Kidney glomerular epithelial cell (primary cell): ENCODE results near the gene CASP10.
"Not testable (repeated sequence)": the region's sequence is repeated elsewhere in the genome, so short reads cannot be mapped to it uniquely, and the experiment has no call there.

Source experiments
- DNase-seq: peaks from one replicate; lab custom pipeline; 2025; lab: John Stamatoyannopoulos, UW

CASP10 gene

GRCh38 chr2:201182650-201183364 lies at the start of gene CASP10:
CASP10 (plus strand) TSS chr2:201183141; CDS start chr2:201185778, 2,637 bp downstream.
- DNase-seq: peak; percentile 71

GRCh38 chr2:201135386-201135785 lies 47.6 kb upstream of the CASP10 start:
- peak; percentile 75 for DNase-seq

GRCh38 chr2:201136889-201137321 lies 46.0 kb upstream of the CASP10 start:
- no peak for DNase-seq

- no peak for DNase-seq
Measured at GRCh38 chr2:201137505-201138400, 45.2 kb upstream of the CASP10 start.

GRCh38 chr2:201138401-201138970 lies 44.5 kb upstream of the CASP10 start:
- DNase-seq: no peak

GRCh38 chr2:201138986-201139781 lies 43.8 kb upstream of the CASP10 start:
- DNase-seq: not testable (repeated sequence)

GRCh38 chr2:201139836-201140604 lies 42.9 kb upstream of the CASP10 start:
- no peak for DNase-seq

- no peak for DNase-seq
Measured at GRCh38 chr2:201144101-201145051, 38.6 kb upstream of the CASP10 start.

- DNase-seq: no peak
Measured at GRCh38 chr2:201148434-201148990, 34.4 kb upstream of the CASP10 start.

- peak; percentile 95 for DNase-seq
Measured at GRCh38 chr2:201149064-201149820, 33.7 kb upstream of the CASP10 start.

GRCh38 chr2:201149821-201150165 lies 33.1 kb upstream of the CASP10 start:
- peak; percentile 80 for DNase-seq

GRCh38 chr2:201150454-201151020 lies 32.4 kb upstream of the CASP10 start:
- no peak for DNase-seq

GRCh38 chr2:201151127-201151981 lies 31.6 kb upstream of the CASP10 start:
- DNase-seq: peak; percentile 99

GRCh38 chr2:201152517-201152916 lies 30.4 kb upstream of the CASP10 start:
- no peak for DNase-seq

- no peak for DNase-seq
Measured at GRCh38 chr2:201152999-201153815, 29.7 kb upstream of the CASP10 start.

GRCh38 chr2:201154615-201155399 lies 28.1 kb upstream of the CASP10 start:
- DNase-seq: no peak
